Peyer's patch (tissue), 4 donors: ENCODE measurements around the gene TMEM132D.

Experiments used
- POLR2A ChIP-seq, 2 donors: fragments of 450-650 bp; IDR thresholded peaks; one replicate each; pipeline ENCODE4 v1.5.1; 2017; ENCODE audit warnings: antibody characterized with exemption in 2 of 2, mild to moderate bottlenecking in 2 of 2, moderate library complexity in 2 of 2
- TF ChIP-seq, protein P1 (sequence below), 6 experiments: fragments of 450-650 bp in 4 of 6; fragments of 200-600 bp in 2 of 6; sonication (generic) in 1 of 6; IDR thresholded peaks; one replicate each; pipeline ENCODE4 v1.5.1; 2017 to 2019; ENCODE audit warnings: antibody characterized with exemption in 6 of 6, mild to moderate bottlenecking in 3 of 6, moderate library complexity in 1 of 6

- TF ChIP-seq, protein P1, sequence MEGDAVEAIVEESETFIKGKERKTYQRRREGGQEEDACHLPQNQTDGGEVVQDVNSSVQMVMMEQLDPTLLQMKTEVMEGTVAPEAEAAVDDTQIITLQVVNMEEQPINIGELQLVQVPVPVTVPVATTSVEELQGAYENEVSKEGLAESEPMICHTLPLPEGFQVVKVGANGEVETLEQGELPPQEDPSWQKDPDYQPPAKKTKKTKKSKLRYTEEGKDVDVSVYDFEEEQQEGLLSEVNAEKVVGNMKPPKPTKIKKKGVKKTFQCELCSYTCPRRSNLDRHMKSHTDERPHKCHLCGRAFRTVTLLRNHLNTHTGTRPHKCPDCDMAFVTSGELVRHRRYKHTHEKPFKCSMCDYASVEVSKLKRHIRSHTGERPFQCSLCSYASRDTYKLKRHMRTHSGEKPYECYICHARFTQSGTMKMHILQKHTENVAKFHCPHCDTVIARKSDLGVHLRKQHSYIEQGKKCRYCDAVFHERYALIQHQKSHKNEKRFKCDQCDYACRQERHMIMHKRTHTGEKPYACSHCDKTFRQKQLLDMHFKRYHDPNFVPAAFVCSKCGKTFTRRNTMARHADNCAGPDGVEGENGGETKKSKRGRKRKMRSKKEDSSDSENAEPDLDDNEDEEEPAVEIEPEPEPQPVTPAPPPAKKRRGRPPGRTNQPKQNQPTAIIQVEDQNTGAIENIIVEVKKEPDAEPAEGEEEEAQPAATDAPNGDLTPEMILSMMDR (IDR thresholded peaks at IDR 0.05) = no peak
- no peak for TF ChIP-seq POLR2A (IDR thresholded peaks at IDR 0.05)
Measured at GRCh38 chr12:129727100-129727499, 176.7 kb downstream of the TMEM132D start.
